HepG2 (cell line): ENCODE results near the gene ATP6V0D1. TPM values are rescaled to one million over a fixed set of nuclear protein-coding genes. Genes with fewer than 3 reads are reported as not detected.

Source experiments
- ATAC-seq: fragments of 200-7000 bp; cut with Tn5 transposase; 3 replicates; pipeline ENCODE4 v1.9.1; 2020; ENCODE audit warnings: mild to moderate bottlenecking, moderate library complexity
- BruUV-seq: library from RNA; stranded (reverse); fragments of 400-500 nt; replicated peaks from 2 replicates; lab custom pipeline; 2021; lab: Mats Ljungman, UMichigan
- CTCF ChIA-PET: fragments of 300-600 bp; formaldehyde crosslinking; extraction: SDS; loops from one replicate; lab custom pipeline; 2021; ENCODE audit warnings: low total read pairs, inconsistent platforms, low intra/inter-chr PET ratio; lab: Yijun Ruan, JAX
- POLR2A ChIA-PET: fragments of 350-600 bp; sonication (Branson Sonifier 250); formaldehyde crosslinking; loops from one replicate; lab custom pipeline; 2020; ENCODE audit warnings: antibody characterized with exemption, inconsistent platforms; lab: Yijun Ruan, JAX
- DNase-seq: peaks from one replicate; pipeline ENCODE4 v3.0.0-alpha.2; 2015; ENCODE audit warnings: low spot score
- FAIRE-seq: peaks from 3 replicates; lab custom pipeline; 2011; peaks lifted over from hg19 to GRCh38; lab: Jason Lieb, UNC
- H2AFZ ChIP-seq: one replicate; pipeline ENCODE4 v1.6.1; 2011; ENCODE audit warnings: low read length, inconsistent platforms
- H3K27ac ChIP-seq: fragments of 300-600 bp; 3 replicates; pipeline ENCODE4 v1.8.0; 2011; ENCODE audit warnings: mixed run types, mild to moderate bottlenecking, mixed read lengths, low read length, inconsistent platforms; ENCODE audit not compliant: insufficient read depth; ENCODE audit errors: extremely low read length
- H3K27me3 ChIP-seq, 2 experiments: fragments of 200-600 bp in 1 of 2; 2 replicates in 1 of 2; 3 replicates in 1 of 2; pipeline versions ENCODE4 v1.6.0 to v1.8.0; 2011; ENCODE audit warnings: low read length in 2 of 2, mild to moderate bottlenecking in 2 of 2, moderate library complexity in 2 of 2, inconsistent platforms in 1 of 2; ENCODE audit not compliant: insufficient read depth in 2 of 2, control insufficient read depth in 1 of 2
- H3K36me3 ChIP-seq, 2 experiments: fragments of 200-600 bp in 1 of 2; replicated peaks in 1 of 2; 2 replicates in 1 of 2; 3 replicates in 1 of 2; pipeline versions ENCODE4 v1.5.1 to v1.8.0; 2011; ENCODE audit warnings: low read length in 2 of 2, inconsistent platforms in 1 of 2; ENCODE audit not compliant: insufficient read depth in 2 of 2, control insufficient read depth in 1 of 2
- H3K4me1 ChIP-seq: 2 replicates; pipeline ENCODE4 v1.5.1; 2012; ENCODE audit warnings: low read length, inconsistent platforms; ENCODE audit not compliant: insufficient read depth
- H3K4me2 ChIP-seq: 2 replicates; pipeline ENCODE4 v1.6.0; 2011; ENCODE audit warnings: low read depth, low read length, inconsistent platforms
- H3K4me3 ChIP-seq, 3 experiments: fragments of 200-600 bp in 1 of 3; sonication (generic), shearing (Covaris generic) in 1 of 3; replicated peaks in 1 of 3; 2 replicates each; pipeline ENCODE4 v1.5.1; 2011 to 2016; ENCODE audit warnings: low read length in 3 of 3, inconsistent platforms in 2 of 3, low read depth in 2 of 3, mild to moderate bottlenecking in 2 of 3, control low read depth in 1 of 3, mixed read lengths in 1 of 3; ENCODE audit not compliant: insufficient read depth in 1 of 3
- H3K79me2 ChIP-seq: one replicate; pipeline ENCODE4 v1.6.1; 2011; ENCODE audit warnings: low read length, inconsistent platforms; ENCODE audit not compliant: insufficient read depth
- H3K9ac ChIP-seq: 2 replicates; pipeline ENCODE4 v1.6.0; 2011; ENCODE audit warnings: mild to moderate bottlenecking, low read depth, low read length, inconsistent platforms; ENCODE audit not compliant: insufficient read depth
- H3K9me3 ChIP-seq: 2 replicates; pipeline ENCODE4 v1.5.1; 2012; ENCODE audit warnings: mild to moderate bottlenecking, low read length
- H4K20me1 ChIP-seq: 2 replicates; pipeline ENCODE4 v1.6.0; 2011; ENCODE audit warnings: inconsistent platforms, mild to moderate bottlenecking, low read length, moderate library complexity; ENCODE audit not compliant: insufficient read depth
- EZH2 ChIP-seq: conservative IDR thresholded peaks from 2 replicates; pipeline ENCODE4 v1.6.1; 2012; ENCODE audit warnings: mild to moderate bottlenecking, low read depth, low read length, moderate library complexity
- HHEX ChIP-seq: IDR thresholded peaks from 2 replicates; pipeline ENCODE4 v1.6.1; 2016; ENCODE audit warnings: control low read depth
- MAF1 ChIP-seq: sonication (generic); formaldehyde crosslinking; IDR thresholded peaks from 2 replicates; pipeline ENCODE4 v1.5.0; 2020; ENCODE audit warnings: missing genetic modification reagents, borderline replicate concordance
- SOX6 ChIP-seq, 2 experiments: fragments of 450-650 bp in 1 of 2; sonication (generic) in 1 of 2; formaldehyde crosslinking in 1 of 2; IDR thresholded peaks; 2 replicates each; pipeline versions ENCODE4 v1.4.0 to v1.6.1; 2017 to 2020; ENCODE audit warnings: antibody characterized with exemption in 1 of 2, mild to moderate bottlenecking in 1 of 2, missing genetic modification reagents in 1 of 2
- STAT5B ChIP-seq: sonication (generic); formaldehyde crosslinking; IDR thresholded peaks from 2 replicates; pipeline ENCODE4 v1.4.0; 2020; ENCODE audit warnings: missing genetic modification reagents
- TOE1 ChIP-seq: sonication (generic); formaldehyde crosslinking; IDR thresholded peaks from 2 replicates; pipeline ENCODE4 v1.4.0; 2020; ENCODE audit warnings: mild to moderate bottlenecking, missing genetic modification reagents
- TOPORS ChIP-seq: sonication (generic); formaldehyde crosslinking; IDR thresholded peaks from 2 replicates; pipeline ENCODE4 v1.8.0; 2023; ENCODE audit warnings: mild to moderate bottlenecking, missing genetic modification reagents
- U2AF1 ChIP-seq: fragments of 200-400 bp; formaldehyde crosslinking; optimal IDR thresholded peaks from 2 replicates; pipeline ENCODE3; 2017; ENCODE audit warnings: mild to moderate bottlenecking, low read depth, low read length
- ZBTB46 ChIP-seq: sonication (generic); formaldehyde crosslinking; IDR thresholded peaks from 2 replicates; pipeline ENCODE4 v1.4.0; 2020; ENCODE audit warnings: mild to moderate bottlenecking, missing genetic modification reagents, borderline replicate concordance
- ZNF550 ChIP-seq: sonication (generic); formaldehyde crosslinking; IDR thresholded peaks from 2 replicates; pipeline ENCODE4 v1.4.0; 2020; ENCODE audit warnings: mild to moderate bottlenecking, missing genetic modification reagents, borderline replicate concordance
- ZNF792 ChIP-seq: IDR thresholded peaks from 2 replicates; pipeline ENCODE4 v1.6.1; 2016
- WGBS: methylation state at CpG from one replicate; pipeline ENCODE4 v1.1.6; 2017; ENCODE audit warnings: low lambda C conversion rate; 5-methylcytosine and 5-hydroxymethylcytosine counted together
- in situ Hi-C: cut with HindIII; loops from 2 replicates; pipeline ENCODE4 v1.10.0; 2017; ENCODE audit warnings: low pct_unique_long_range_greater_than_20kb; ENCODE audit not compliant: extremely low pct_ligation_motif_present
- intact Hi-C: fragments of 100-400 bp; cut with micrococcal nuclease; formaldehyde crosslinking; loops from one replicate; pipeline ENCODE4 v1.10.0; 2022; ENCODE audit not compliant: unreplicated experiment
- polyA plus RNA-seq, 8 experiments: library from polyadenylated mRNA; depleted of rRNA in 3 of 8; stranded (reverse) in 7 of 8; unstranded in 1 of 8; fragments of >200 nt; fragmentation: Illumina TruSeq in 4 of 8; extraction: Trizol in 4 of 8; gene quantifications; 2 replicates each; pipeline versions ENCODE4 v1.2.1 to v1.2.3, GENCODE V29; 2011 to 2016; ENCODE audit warnings: low read depth in 4 of 8, missing spikeins in 1 of 8, mixed read lengths in 1 of 8; ENCODE audit not compliant: insufficient read depth in 1 of 8
- total RNA-seq, 5 experiments: library from RNA; depleted of rRNA; stranded (reverse); fragments of >200 nt; fragmentation: Illumina TruSeq; extraction: Trizol; gene quantifications; 2 replicates each; pipeline ENCODE4 v1.2.3, GENCODE V29; 2016; ENCODE audit warnings: low read depth in 1 of 5
- TF ChIP-seq, protein P1 (sequence below): sonication (generic); formaldehyde crosslinking; IDR thresholded peaks from 2 replicates; pipeline ENCODE4 v1.8.1; 2022; ENCODE audit warnings: low read depth, mild to moderate bottlenecking, missing genetic modification reagents
- TF ChIP-seq, protein P2 (sequence below): sonication (generic); formaldehyde crosslinking; conservative IDR thresholded peaks from 2 replicates; pipeline ENCODE4 v1.4.0; 2020; ENCODE audit warnings: mild to moderate bottlenecking, missing genetic modification reagents, moderate library complexity

Gene ATP6V0D1
- total and polyA plus RNA-seq, 2 of the 13 experiments (the other 11 are each of a cell fraction or from before 2014, with no cell fraction given): 51.1 to 61.3 TPM

DNA sequence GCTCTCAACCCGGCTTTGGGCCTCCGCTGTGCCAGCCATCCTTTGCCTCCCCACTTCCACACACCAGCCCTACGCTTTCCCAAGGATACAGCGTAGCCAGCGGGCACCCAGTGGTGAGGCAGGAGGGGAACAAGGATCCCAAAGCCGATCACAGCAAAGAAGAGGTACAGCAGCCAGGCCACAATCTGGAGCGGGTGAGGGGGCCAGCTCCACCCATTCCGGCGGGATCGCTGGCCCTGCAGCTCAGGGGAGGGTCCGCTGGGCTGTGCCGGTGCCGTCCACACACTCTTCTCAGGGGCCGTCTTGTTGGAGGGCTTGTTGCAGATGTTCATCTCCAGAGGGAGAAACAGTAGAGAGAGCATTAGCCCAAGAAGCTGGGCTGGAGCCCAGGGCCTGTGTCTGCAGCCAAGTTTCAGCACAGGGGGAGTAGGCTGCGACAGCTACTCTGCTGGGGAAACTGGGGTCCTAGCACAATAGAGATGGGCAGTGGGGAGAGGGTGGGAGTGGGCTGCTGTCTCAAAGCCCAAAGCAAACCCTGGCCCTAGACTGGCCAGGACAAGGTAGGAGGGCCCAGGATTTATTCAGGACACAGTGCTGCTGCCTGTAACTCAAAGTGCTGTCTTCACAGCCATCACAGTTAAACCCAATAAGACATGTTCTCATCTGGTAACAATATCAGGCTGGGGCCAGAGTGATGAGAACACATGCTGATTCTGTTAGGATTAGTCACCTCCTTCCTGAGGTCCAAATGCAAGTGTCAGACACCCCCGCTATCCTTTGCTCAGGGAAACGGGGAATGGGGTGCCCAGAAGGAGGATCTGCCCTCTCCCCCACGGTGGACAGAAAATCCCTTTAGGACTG is 74.6 kb downstream of the ATP6V0D1 start (continued):
- TF ChIP-seq, protein P1, sequence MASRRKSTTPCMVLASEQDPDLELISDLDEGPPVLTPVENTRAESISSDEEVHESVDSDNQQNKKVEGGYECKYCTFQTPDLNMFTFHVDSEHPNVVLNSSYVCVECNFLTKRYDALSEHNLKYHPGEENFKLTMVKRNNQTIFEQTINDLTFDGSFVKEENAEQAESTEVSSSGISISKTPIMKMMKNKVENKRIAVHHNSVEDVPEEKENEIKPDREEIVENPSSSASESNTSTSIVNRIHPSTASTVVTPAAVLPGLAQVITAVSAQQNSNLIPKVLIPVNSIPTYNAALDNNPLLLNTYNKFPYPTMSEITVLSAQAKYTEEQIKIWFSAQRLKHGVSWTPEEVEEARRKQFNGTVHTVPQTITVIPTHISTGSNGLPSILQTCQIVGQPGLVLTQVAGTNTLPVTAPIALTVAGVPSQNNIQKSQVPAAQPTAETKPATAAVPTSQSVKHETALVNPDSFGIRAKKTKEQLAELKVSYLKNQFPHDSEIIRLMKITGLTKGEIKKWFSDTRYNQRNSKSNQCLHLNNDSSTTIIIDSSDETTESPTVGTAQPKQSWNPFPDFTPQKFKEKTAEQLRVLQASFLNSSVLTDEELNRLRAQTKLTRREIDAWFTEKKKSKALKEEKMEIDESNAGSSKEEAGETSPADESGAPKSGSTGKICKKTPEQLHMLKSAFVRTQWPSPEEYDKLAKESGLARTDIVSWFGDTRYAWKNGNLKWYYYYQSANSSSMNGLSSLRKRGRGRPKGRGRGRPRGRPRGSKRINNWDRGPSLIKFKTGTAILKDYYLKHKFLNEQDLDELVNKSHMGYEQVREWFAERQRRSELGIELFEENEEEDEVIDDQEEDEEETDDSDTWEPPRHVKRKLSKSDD: no peak

DNA sequence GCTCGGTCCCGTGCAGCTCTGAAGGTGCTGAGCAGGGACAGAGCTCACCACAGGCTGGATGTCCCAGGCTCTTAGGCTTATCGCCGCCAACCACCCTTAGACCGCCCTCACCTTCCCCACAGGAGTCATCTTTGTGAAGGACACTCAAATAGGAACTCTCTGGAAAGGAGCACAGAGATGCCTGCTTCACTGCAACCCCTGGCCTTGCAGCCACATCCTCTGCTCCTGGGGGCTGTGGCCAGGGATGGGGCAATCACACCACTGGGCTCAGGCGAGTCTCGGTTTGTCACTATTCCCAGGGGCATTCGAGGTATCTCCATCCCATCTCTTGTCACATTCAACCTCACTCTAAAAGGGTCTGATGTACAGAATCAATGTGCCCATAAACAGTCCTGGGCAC is 75.6 kb downstream of the ATP6V0D1 start:
- POLR2A ChIA-PET: no interaction called here
- ATAC-seq (no peak), FAIRE-seq (no peak), DNase-seq (no peak)
- WGBS: 48% methylated on average over 5 of the region's 8 CpGs
- no peaks in the 10 kb centered on the region for H4K20me1 ChIP-seq
- no peak overlapping the region for H3K9ac ChIP-seq
- in situ Hi-C loops (no loop called here), intact Hi-C loops (no loop called here)
- no TSS peak for BruUV-seq
- no peaks in the 10 kb centered on the region for H3K36me3 ChIP-seq
- CTCF ChIA-PET: interaction anchor here (1.3 kb wide), 1 partner anchor 78 kb away, joined by 3 read pairs; the partner anchor contains the start of genes KCTD19 and LRRC36
- H3K79me2 ChIP-seq: no peaks in the 10 kb centered on the region
- no peak overlapping the region for H3K4me2 ChIP-seq
- H2AFZ ChIP-seq: no peak overlapping the region
- H3K27ac ChIP-seq: no peak overlapping the region
- no peak overlapping the region for H3K4me3 ChIP-seq
- no peaks in the 10 kb centered on the region for H3K9me3 ChIP-seq
- H3K27me3 ChIP-seq: peaks cover 0 to 14% of the 10 kb centered on the region in 2 experiments; a peak in 3 of 5 replicates
- H3K4me1 ChIP-seq: peaks cover 20% of the 10 kb centered on the region
- TF ChIP-seq HHEX (CRISPR knock-in tag) (no peak), U2AF1 (no peak), ZNF792 (CRISPR knock-in tag) (no peak), STAT5B (no peak), TOE1 (CRISPR knock-in tag) (no peak), ZNF550 (no peak), EZH2 (no peak), SOX6 (IDR thresholded peaks at IDR 0.05) (no peak), SOX6 (CRISPR knock-in tag; IDR thresholded peaks at IDR 0.05) (no peak), ZBTB46 (CRISPR knock-in tag) (no peak), MAF1 (CRISPR knock-in tag) (no peak), TOPORS (CRISPR knock-in tag) (no peak)
- TF ChIP-seq, protein P2, sequence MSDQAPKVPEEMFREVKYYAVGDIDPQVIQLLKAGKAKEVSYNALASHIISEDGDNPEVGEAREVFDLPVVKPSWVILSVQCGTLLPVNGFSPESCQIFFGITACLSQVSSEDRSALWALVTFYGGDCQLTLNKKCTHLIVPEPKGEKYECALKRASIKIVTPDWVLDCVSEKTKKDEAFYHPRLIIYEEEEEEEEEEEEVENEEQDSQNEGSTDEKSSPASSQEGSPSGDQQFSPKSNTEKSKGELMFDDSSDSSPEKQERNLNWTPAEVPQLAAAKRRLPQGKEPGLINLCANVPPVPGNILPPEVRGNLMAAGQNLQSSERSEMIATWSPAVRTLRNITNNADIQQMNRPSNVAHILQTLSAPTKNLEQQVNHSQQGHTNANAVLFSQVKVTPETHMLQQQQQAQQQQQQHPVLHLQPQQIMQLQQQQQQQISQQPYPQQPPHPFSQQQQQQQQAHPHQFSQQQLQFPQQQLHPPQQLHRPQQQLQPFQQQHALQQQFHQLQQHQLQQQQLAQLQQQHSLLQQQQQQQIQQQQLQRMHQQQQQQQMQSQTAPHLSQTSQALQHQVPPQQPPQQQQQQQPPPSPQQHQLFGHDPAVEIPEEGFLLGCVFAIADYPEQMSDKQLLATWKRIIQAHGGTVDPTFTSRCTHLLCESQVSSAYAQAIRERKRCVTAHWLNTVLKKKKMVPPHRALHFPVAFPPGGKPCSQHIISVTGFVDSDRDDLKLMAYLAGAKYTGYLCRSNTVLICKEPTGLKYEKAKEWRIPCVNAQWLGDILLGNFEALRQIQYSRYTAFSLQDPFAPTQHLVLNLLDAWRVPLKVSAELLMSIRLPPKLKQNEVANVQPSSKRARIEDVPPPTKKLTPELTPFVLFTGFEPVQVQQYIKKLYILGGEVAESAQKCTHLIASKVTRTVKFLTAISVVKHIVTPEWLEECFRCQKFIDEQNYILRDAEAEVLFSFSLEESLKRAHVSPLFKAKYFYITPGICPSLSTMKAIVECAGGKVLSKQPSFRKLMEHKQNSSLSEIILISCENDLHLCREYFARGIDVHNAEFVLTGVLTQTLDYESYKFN (CRISPR knock-in tag): no peak
